ENCODE results near the gene HYAL4.
A peak's percentile ranks its signal among the peaks of the same experiment; 100 is the strongest.
"Not testable (repeated sequence)": the region's sequence is repeated elsewhere in the genome, so short reads cannot be mapped to it uniquely, and the experiment has no call there.

HYAL4 gene

DNA sequence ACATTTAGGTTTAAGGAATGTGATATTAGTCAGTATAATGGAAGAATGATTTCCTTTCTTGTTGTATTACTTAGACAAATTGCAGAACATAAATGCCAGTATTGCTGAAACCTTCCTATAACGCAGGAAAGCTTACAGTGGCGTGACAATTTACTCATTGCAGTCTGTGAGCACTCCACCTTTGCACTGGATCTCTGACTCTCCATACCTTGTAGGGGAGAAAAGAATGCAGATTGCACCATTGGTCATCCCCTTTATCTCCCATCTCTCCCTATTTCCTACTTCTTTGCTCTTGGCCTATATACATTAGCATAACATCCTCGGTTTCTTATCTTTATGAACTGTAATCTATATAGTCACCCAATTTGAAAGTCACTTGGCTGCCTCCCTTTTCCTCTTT is 28.1 kb upstream of the HYAL4 start:
- Histone ChIP-seq H3K27me3 (ENCODE audit: insufficient read depth, poor library complexity, severe bottlenecking) (no peaks in the 10 kb centered on the region), H3K36me3 (ENCODE audit: low read depth) (no peaks in the 10 kb centered on the region), H3K27ac (ENCODE audit: poor library complexity, severe bottlenecking) (no peak overlapping the region), H3K4me1 (ENCODE audit: insufficient read depth, poor library complexity, severe bottlenecking) (peaks cover 13% of the 10 kb centered on the region), H3K4me3 (ENCODE audit: severe bottlenecking) (no peak overlapping the region), H3K9me3 (ENCODE audit: severe bottlenecking) (no peaks in the 10 kb centered on the region)
- TF ChIP-seq, protein P1, sequence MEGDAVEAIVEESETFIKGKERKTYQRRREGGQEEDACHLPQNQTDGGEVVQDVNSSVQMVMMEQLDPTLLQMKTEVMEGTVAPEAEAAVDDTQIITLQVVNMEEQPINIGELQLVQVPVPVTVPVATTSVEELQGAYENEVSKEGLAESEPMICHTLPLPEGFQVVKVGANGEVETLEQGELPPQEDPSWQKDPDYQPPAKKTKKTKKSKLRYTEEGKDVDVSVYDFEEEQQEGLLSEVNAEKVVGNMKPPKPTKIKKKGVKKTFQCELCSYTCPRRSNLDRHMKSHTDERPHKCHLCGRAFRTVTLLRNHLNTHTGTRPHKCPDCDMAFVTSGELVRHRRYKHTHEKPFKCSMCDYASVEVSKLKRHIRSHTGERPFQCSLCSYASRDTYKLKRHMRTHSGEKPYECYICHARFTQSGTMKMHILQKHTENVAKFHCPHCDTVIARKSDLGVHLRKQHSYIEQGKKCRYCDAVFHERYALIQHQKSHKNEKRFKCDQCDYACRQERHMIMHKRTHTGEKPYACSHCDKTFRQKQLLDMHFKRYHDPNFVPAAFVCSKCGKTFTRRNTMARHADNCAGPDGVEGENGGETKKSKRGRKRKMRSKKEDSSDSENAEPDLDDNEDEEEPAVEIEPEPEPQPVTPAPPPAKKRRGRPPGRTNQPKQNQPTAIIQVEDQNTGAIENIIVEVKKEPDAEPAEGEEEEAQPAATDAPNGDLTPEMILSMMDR (IDR thresholded peaks at IDR 0.05; ENCODE audit: poor library complexity, severe bottlenecking) = no peak
- ATAC-seq (ENCODE audit: low read depth) = no peak
- DNase-seq (ENCODE audit: low spot score) = no peak

DNA sequence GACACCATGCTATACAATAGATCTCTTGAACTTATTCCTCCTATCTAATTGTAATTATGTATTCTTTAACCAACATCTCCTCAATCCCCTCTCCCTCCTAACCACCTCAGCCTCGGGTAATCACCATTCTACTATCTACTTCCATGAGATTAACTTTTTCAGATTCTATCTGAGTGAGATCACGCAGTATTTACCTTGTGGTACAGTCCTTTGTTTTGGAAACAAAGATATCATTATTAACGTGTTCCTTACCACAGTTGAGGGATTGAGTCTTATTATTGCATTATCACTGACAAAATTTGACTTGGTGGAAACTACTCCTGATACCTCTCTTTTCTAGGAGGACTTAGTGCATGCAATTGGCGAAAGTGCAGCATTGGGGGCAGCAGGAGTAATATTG is 26.0 kb upstream of the HYAL4 start:
- ATAC-seq (ENCODE audit: low read depth) (peak; percentile 87), DNase-seq (ENCODE audit: low spot score) (no peak)
- TF ChIP-seq, protein P1 (IDR thresholded peaks at IDR 0.05; ENCODE audit: poor library complexity, severe bottlenecking) = no peak
- Histone ChIP-seq H3K4me1 (ENCODE audit: insufficient read depth, poor library complexity, severe bottlenecking) (peaks cover 13% of the 10 kb centered on the region), H3K36me3 (ENCODE audit: low read depth) (no peaks in the 10 kb centered on the region), H3K4me3 (ENCODE audit: severe bottlenecking) (no peak overlapping the region), H3K9me3 (ENCODE audit: severe bottlenecking) (no peaks in the 10 kb centered on the region), H3K27ac (ENCODE audit: poor library complexity, severe bottlenecking) (no peak overlapping the region), H3K27me3 (ENCODE audit: insufficient read depth, poor library complexity, severe bottlenecking) (no peaks in the 10 kb centered on the region)

DNA sequence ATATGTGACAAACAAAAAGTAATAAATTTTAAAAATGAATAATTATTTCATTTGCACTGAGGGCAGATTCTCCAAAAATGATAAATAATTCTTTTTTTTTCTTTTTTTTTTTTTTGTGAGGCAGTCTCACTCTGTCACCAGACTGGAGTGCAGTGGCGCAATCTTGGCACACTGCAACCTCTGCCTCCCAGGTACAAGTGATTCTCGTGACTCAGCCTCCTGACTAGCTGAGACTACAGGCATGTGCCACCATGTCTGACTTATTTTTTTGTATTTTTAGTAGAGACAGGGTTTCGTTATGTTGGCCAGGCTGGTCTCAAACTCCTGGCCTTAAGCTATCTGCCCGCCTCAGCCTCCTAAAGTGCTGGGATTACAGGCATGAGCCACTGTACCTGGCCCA is 25.2 kb upstream of the HYAL4 start:
- not testable (repeated sequence) for H3K27ac ChIP-seq (ENCODE audit: poor library complexity, severe bottlenecking); H3K4me3 ChIP-seq (ENCODE audit: severe bottlenecking); H3K9me3 ChIP-seq (ENCODE audit: severe bottlenecking); H3K27me3 ChIP-seq (ENCODE audit: insufficient read depth, poor library complexity, severe bottlenecking); H3K36me3 ChIP-seq (ENCODE audit: low read depth)
- peak; percentile 48; the same call in 2 of the 3 replicates for ATAC-seq (ENCODE audit: low read depth)
- DNase-seq (ENCODE audit: low spot score) = peak; percentile 42
- peaks cover 13% of the 10 kb centered on the region for H3K4me1 ChIP-seq (ENCODE audit: insufficient read depth, poor library complexity, severe bottlenecking)

DNA sequence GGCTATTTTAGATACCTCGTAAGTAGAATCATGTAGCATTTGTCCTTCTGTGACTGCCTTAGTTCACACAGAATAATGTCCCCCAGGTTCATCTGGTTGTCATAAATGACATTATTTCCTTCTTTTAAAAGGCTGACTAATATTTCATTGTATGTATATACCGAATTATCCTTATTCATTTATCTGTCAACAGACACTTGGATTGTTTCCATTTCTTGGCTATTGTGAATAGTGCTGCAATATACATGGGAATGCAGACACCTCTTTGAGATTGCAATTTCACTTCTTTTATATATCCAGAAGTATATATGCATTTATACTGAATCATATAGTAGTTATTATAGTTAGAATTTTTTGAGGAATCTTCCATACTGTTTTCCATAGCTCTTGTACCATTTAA is 24.1 kb upstream of the HYAL4 start:
- peaks cover 13% of the 10 kb centered on the region for H3K4me1 ChIP-seq (ENCODE audit: insufficient read depth, poor library complexity, severe bottlenecking)
- H3K27ac ChIP-seq (ENCODE audit: poor library complexity, severe bottlenecking) = no peak overlapping the region
- TF ChIP-seq, protein P1 (IDR thresholded peaks at IDR 0.05; ENCODE audit: poor library complexity, severe bottlenecking) = no peak
- no peaks in the 10 kb centered on the region for H3K36me3 ChIP-seq (ENCODE audit: low read depth)
- H3K9me3 ChIP-seq (ENCODE audit: severe bottlenecking) = no peaks in the 10 kb centered on the region
- no peak overlapping the region for H3K4me3 ChIP-seq (ENCODE audit: severe bottlenecking)
- no peak for ATAC-seq (ENCODE audit: low read depth)
- H3K27me3 ChIP-seq (ENCODE audit: insufficient read depth, poor library complexity, severe bottlenecking) = no peaks in the 10 kb centered on the region
- DNase-seq (ENCODE audit: low spot score) = no peak

DNA sequence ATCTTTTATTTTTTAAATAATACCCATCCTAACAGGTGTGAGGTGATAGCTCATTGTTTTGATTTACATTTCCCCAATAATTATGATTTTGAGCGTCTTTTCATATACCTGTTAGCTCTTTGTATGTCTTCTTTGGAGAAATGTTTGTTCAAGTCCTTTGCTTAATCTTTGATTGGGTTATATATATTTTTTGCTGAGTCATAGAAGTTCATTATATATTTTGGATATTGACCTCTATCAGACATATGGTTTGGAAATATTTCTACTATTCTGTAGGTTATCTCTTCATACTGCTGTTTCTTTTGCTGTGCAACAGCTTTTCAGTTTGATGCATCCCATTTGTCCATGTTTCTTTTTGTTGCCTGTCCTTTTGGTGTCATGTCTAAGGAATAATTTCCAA is 23.6 kb upstream of the HYAL4 start:
- ATAC-seq (ENCODE audit: low read depth) (no peak), DNase-seq (ENCODE audit: low spot score) (no peak)
- Histone ChIP-seq H3K27ac (ENCODE audit: poor library complexity, severe bottlenecking) (no peak overlapping the region), H3K4me3 (ENCODE audit: severe bottlenecking) (no peak overlapping the region), H3K9me3 (ENCODE audit: severe bottlenecking) (no peaks in the 10 kb centered on the region), H3K36me3 (ENCODE audit: low read depth) (no peaks in the 10 kb centered on the region), H3K4me1 (ENCODE audit: insufficient read depth, poor library complexity, severe bottlenecking) (peaks cover 13% of the 10 kb centered on the region), H3K27me3 (ENCODE audit: insufficient read depth, poor library complexity, severe bottlenecking) (no peaks in the 10 kb centered on the region)
- TF ChIP-seq, protein P1 (IDR thresholded peaks at IDR 0.05; ENCODE audit: poor library complexity, severe bottlenecking) = no peak
